T-helper 1 cell (primary cell): ENCODE measurements around the gene CAMKMT.

ENCODE experiments used
- DNase-seq, 5 donors: peaks; one replicate each; pipeline ENCODE4 v3.0.0-alpha.2; 2012 to 2020

CAMKMT gene

GRCh38 chr2:44519026-44519425 is 157.3 kb downstream of the CAMKMT start:
- DNase-seq, result no peak

- DNase-seq, result no peak
Observed at GRCh38 chr2:44522846-44523245, 161.1 kb downstream of the CAMKMT start.

GRCh38 chr2:44524347-44524926 is 162.7 kb downstream of the CAMKMT start:
- DNase-seq, result no peak

- DNase-seq, result no peak
Observed at GRCh38 chr2:44526352-44526751, 164.6 kb downstream of the CAMKMT start.

GRCh38 chr2:44528595-44528994 is 166.8 kb downstream of the CAMKMT start:
- no peak for DNase-seq

- DNase-seq, result no peak
Observed at GRCh38 chr2:44529448-44529847, 167.7 kb downstream of the CAMKMT start.

GRCh38 chr2:44531289-44531688 is 169.5 kb downstream of the CAMKMT start:
- DNase-seq, result no peak

GRCh38 chr2:44532031-44532430 is 170.3 kb downstream of the CAMKMT start:
- DNase-seq, result no peak

- no peak for DNase-seq
Observed at GRCh38 chr2:44533508-44533907, 171.8 kb downstream of the CAMKMT start.

- DNase-seq, result no peak
Observed at GRCh38 chr2:44535376-44535775, 173.6 kb downstream of the CAMKMT start.

GRCh38 chr2:44537264-44537663 is 175.5 kb downstream of the CAMKMT start:
- DNase-seq, result no peak

GRCh38 chr2:44542520-44542919 is 180.8 kb downstream of the CAMKMT start:
- no peak for DNase-seq

- DNase-seq, result no peak
Observed at GRCh38 chr2:44543773-44544725, 182.3 kb downstream of the CAMKMT start.

- DNase-seq, result no peak
Observed at GRCh38 chr2:44545005-44545404, 183.3 kb downstream of the CAMKMT start.

- no peak for DNase-seq
Observed at GRCh38 chr2:44546459-44547127, 184.8 kb downstream of the CAMKMT start.

- no peak for DNase-seq
Observed at GRCh38 chr2:44547718-44548117, 186.0 kb downstream of the CAMKMT start.

- DNase-seq, result no peak
Observed at GRCh38 chr2:44548221-44549098, 186.7 kb downstream of the CAMKMT start.

GRCh38 chr2:44549099-44549471 is 187.3 kb downstream of the CAMKMT start:
- DNase-seq, result no peak

- no peak for DNase-seq
Observed at GRCh38 chr2:44549856-44550255, 188.1 kb downstream of the CAMKMT start.

- DNase-seq, result peak in 1 of 5 donors; percentile 4
Observed at GRCh38 chr2:44550561-44550960, 188.8 kb downstream of the CAMKMT start.

GRCh38 chr2:44551497-44551896 is 189.8 kb downstream of the CAMKMT start:
- DNase-seq, result no peak

- DNase-seq, result no peak
Observed at GRCh38 chr2:44553456-44553855, 191.7 kb downstream of the CAMKMT start.

GRCh38 chr2:44555700-44556099 is 194.0 kb downstream of the CAMKMT start:
- no peak for DNase-seq
